ENCODE data around the gene DDN.

Gene DDN

GRCh38 chr12:48954841-48955501 lies 44.2 kb downstream of the DDN start:
- intact Hi-C loops (cut with DNase I) = no loop called here
- no peak for DNase-seq

- intact Hi-C loops (cut with DNase I) = no loop called here
- DNase-seq = peak in 7 of 42 donors; percentile 27 to 68 (median 46)
These were observed 45.1 kb downstream of the DDN start for GRCh38 chr12:48954061-48954460.

GRCh38 chr12:48952691-48953090 lies 46.5 kb downstream of the DDN start:
- intact Hi-C loops (cut with DNase I) = no loop called here
- DNase-seq = no peak

- intact Hi-C loops (cut with DNase I) = no loop called here
- no peak for DNase-seq
These were observed 51.4 kb downstream of the DDN start for GRCh38 chr12:48947727-48948126.

GRCh38 chr12:48946943-48947342 lies 52.2 kb downstream of the DDN start:
- DNase-seq = no peak
- intact Hi-C loops (cut with DNase I) = no loop called here

GRCh38 chr12:48946205-48946604 lies 53.0 kb downstream of the DDN start:
- no peak for DNase-seq
- intact Hi-C loops (cut with DNase I) = no loop called here

All from head of caudate nucleus (tissue), 42 donors.